ENCODE measurements around the gene LZTR1.

LZTR1 gene

GRCh38 chr22:20949698-20950183, 32.4 kb upstream of the LZTR1 start:
- DNase-seq (ENCODE audit: low spot score), result no peak

- DNase-seq (ENCODE audit: low spot score), result no peak
Observed at GRCh38 chr22:20951151-20951931, 30.8 kb upstream of the LZTR1 start.

GRCh38 chr22:20951932-20952380, 30.1 kb upstream of the LZTR1 start:
- DNase-seq (ENCODE audit: low spot score), result no peak

GRCh38 chr22:20952544-20953341, 29.4 kb upstream of the LZTR1 start:
- DNase-seq (ENCODE audit: low spot score), result no peak

GRCh38 chr22:20953342-20953608, 28.8 kb upstream of the LZTR1 start:
- no peak for DNase-seq (ENCODE audit: low spot score)

- no peak for DNase-seq (ENCODE audit: low spot score)
Observed at GRCh38 chr22:20953668-20954500, 28.2 kb upstream of the LZTR1 start.

- no peak for DNase-seq (ENCODE audit: low spot score)
Observed at GRCh38 chr22:20955548-20955947, 26.5 kb upstream of the LZTR1 start.

GRCh38 chr22:20956258-20957101, 25.6 kb upstream of the LZTR1 start:
- no peak for DNase-seq (ENCODE audit: low spot score)

- DNase-seq (ENCODE audit: low spot score), result no peak
Observed at GRCh38 chr22:20957102-20957682, 24.9 kb upstream of the LZTR1 start.

GRCh38 chr22:20957683-20958431, 24.2 kb upstream of the LZTR1 start:
- no peak for DNase-seq (ENCODE audit: low spot score)

- no peak for DNase-seq (ENCODE audit: low spot score)
Observed at GRCh38 chr22:20959578-20960461, 22.3 kb upstream of the LZTR1 start.

- DNase-seq (ENCODE audit: low spot score), result no peak
Observed at GRCh38 chr22:20960609-20961008, 21.5 kb upstream of the LZTR1 start.

GRCh38 chr22:20962491-20962945, 19.6 kb upstream of the LZTR1 start:
- DNase-seq (ENCODE audit: low spot score), result no peak

GRCh38 chr22:20963201-20964052, 18.7 kb upstream of the LZTR1 start:
- DNase-seq (ENCODE audit: low spot score), result no peak

GRCh38 chr22:20964090-20964798, 17.9 kb upstream of the LZTR1 start:
- DNase-seq (ENCODE audit: low spot score), result no peak

GRCh38 chr22:20964799-20965103, 17.3 kb upstream of the LZTR1 start:
- no peak for DNase-seq (ENCODE audit: low spot score)

GRCh38 chr22:20965104-20965887, 16.8 kb upstream of the LZTR1 start:
- no peak for DNase-seq (ENCODE audit: low spot score)

All from SK-N-DZ (cell line).